Mesendoderm (in vitro differentiated cells): Measurements from ENCODE around the gene LRRC37A3.
A peak's percentile ranks its signal among the peaks of the same experiment; 100 is the strongest.
"Not testable (repeated sequence)": the region's sequence is repeated elsewhere in the genome, so short reads cannot be mapped to it uniquely, and the experiment has no call there.

ENCODE experiments used
- DNase-seq: peaks from one replicate; pipeline ENCODE4 v3.0.0; 2013
- H2AK5ac ChIP-seq: 2 replicates; pipeline ENCODE4 v1.6.1; 2013; ENCODE audit warnings: low read length, inconsistent platforms
- H2BK120ac ChIP-seq: 2 replicates; pipeline ENCODE4 v1.6.1; 2013; ENCODE audit warnings: low read depth, mild to moderate bottlenecking, low read length, moderate library complexity, mixed read lengths
- H2BK15ac ChIP-seq: replicated peaks from 2 replicates; pipeline ENCODE4 v1.6.1; 2013; ENCODE audit warnings: low read depth, mild to moderate bottlenecking, moderate library complexity
- H2BK5ac ChIP-seq: 2 replicates; pipeline ENCODE4 v1.6.1; 2013; ENCODE audit warnings: low read length, inconsistent platforms
- H3K18ac ChIP-seq: 2 replicates; pipeline ENCODE4 v1.6.1; 2013; ENCODE audit warnings: mild to moderate bottlenecking, low read length, mixed read lengths
- H3K23ac ChIP-seq: one replicate; pipeline ENCODE4 v1.6.1; 2013; ENCODE audit warnings: low read length
- H3K27ac ChIP-seq: 2 replicates; pipeline ENCODE4 v1.5.1; 2013; ENCODE audit warnings: low read depth, mild to moderate bottlenecking, inconsistent platforms, low read length, moderate library complexity
- H3K27me3 ChIP-seq: 2 replicates; pipeline ENCODE4 v1.6.1; 2013; ENCODE audit warnings: low read length, control low read depth, mild to moderate bottlenecking, inconsistent platforms; ENCODE audit not compliant: insufficient read depth, poor library complexity
- H3K36me3 ChIP-seq: 2 replicates; pipeline ENCODE4 v1.6.1; 2013; ENCODE audit warnings: low read length, inconsistent platforms; ENCODE audit not compliant: control insufficient read depth, insufficient read depth
- H3K4ac ChIP-seq: one replicate; pipeline ENCODE4 v1.6.1; 2013; ENCODE audit warnings: low read depth, mild to moderate bottlenecking, low read length, moderate library complexity
- H3K4me1 ChIP-seq: 2 replicates; pipeline ENCODE4 v1.6.1; 2013; ENCODE audit warnings: low read depth, low read length, inconsistent platforms; ENCODE audit not compliant: control insufficient read depth
- H3K4me2 ChIP-seq: 2 replicates; pipeline ENCODE4 v1.6.1; 2013; ENCODE audit warnings: low read length
- H3K4me3 ChIP-seq: 2 replicates; pipeline ENCODE4 v1.5.1; 2013; ENCODE audit warnings: mild to moderate bottlenecking, low read length
- H3K56ac ChIP-seq: one replicate; pipeline ENCODE4 v1.6.1; 2013; ENCODE audit warnings: low read length
- H3K79me1 ChIP-seq: 2 replicates; pipeline ENCODE4 v1.6.1; 2013; ENCODE audit warnings: low read length, inconsistent platforms
- H3K79me2 ChIP-seq: 2 replicates; pipeline ENCODE4 v1.6.1; 2013; ENCODE audit warnings: mild to moderate bottlenecking, low read length; ENCODE audit not compliant: control insufficient read depth, insufficient read depth
- H3K9ac ChIP-seq: 2 replicates; pipeline ENCODE4 v1.6.1; 2013; ENCODE audit warnings: low read length, inconsistent platforms
- H4K5ac ChIP-seq: one replicate; pipeline ENCODE4 v1.6.1; 2013; ENCODE audit warnings: low read length
- H4K8ac ChIP-seq: one replicate; pipeline ENCODE4 v1.6.1; 2013; ENCODE audit warnings: low read depth, mild to moderate bottlenecking, control low read depth, low read length, moderate library complexity
- WGBS: extraction: QIAGEN DNeasy Blood & Tissue Kit; methylation state at CpG from one replicate; pipeline ENCODE4 v1.1.7; 2013; ENCODE audit warnings: low lambda C conversion rate, missing lambda C conversion rate; ENCODE audit not compliant: insufficient coverage; ENCODE audit errors: extremely low coverage; 5-methylcytosine and 5-hydroxymethylcytosine counted together

LRRC37A3 gene

DNA sequence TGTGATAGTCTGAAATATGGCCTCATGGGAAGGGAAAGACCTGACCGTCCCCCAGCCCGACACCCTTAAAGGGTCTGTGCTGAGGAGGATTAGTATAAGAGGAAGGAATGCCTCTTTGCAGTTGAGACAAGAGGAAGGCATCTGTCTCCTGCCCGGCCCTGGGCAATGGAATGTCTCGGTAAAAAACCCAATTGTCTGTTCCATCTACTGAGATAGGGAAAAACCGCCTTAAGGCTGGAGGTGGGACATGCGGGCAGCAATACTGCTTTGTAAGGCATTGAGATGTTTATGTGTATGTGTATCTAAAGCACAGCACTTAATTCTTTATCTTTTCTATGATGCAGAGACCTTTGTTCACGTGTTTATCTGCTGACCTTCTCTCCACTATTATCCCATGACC lies 11.1 kb upstream of the LRRC37A3 start:
- not testable (repeated sequence) for H3K79me2 ChIP-seq, H2BK120ac ChIP-seq, H3K4me2 ChIP-seq, H3K27ac ChIP-seq, H3K4ac ChIP-seq, H2AK5ac ChIP-seq, H3K4me3 ChIP-seq, H3K18ac ChIP-seq, H3K56ac ChIP-seq, H4K5ac ChIP-seq, H3K27me3 ChIP-seq, H2BK5ac ChIP-seq, H3K36me3 ChIP-seq, H3K23ac ChIP-seq, H4K8ac ChIP-seq, H3K79me1 ChIP-seq, H3K9ac ChIP-seq, H2BK15ac ChIP-seq, H3K4me1 ChIP-seq
- DNase-seq, result peak; percentile 59
- no CpG with 5 or more reads among the region's 7 CpGs for WGBS

DNA sequence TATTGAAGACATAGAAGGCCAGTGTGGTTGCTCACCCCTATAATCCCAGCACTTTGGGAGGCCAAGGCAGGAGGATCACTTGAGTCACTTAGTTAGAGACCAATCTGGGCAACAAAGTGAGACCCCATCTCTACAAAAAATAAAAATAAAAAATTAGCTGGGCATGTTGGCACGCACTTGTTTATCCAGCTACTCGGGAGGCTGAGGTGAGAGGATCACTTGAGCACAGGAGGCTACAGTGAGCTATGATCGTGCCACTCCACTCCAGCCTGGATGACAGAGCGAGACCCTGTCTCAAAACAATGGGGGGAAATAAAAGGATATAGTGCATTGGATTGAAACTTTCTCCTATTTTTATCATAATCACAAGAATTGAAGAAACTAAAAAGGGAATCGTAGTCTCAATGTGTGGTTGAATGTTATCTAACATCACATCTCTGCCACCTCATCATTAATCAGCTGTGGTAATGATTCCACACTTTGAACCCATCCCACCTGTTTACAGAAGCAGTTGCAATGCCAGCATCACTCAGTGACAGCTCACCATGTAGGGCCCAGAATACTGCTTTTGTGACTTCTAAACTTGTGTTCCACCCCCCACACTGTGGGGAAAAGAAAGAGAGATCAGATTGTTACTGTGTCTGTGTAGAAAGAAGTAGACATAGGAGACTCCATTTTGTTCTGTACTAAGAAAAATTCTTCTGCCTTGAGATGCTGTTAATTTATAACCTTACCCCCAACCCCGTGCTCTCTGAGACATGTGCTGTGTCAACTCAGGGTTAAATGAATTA lies 10.3 kb upstream of the LRRC37A3 start:
- H3K4ac ChIP-seq, H3K23ac ChIP-seq, H4K5ac ChIP-seq, H3K4me1 ChIP-seq, H3K27ac ChIP-seq, H2BK5ac ChIP-seq, H3K79me2 ChIP-seq, H3K79me1 ChIP-seq, H3K4me2 ChIP-seq, H4K8ac ChIP-seq, H2BK120ac ChIP-seq, H3K4me3 ChIP-seq, H3K27me3 ChIP-seq, H3K9ac ChIP-seq, H2AK5ac ChIP-seq, H3K56ac ChIP-seq, H2BK15ac ChIP-seq, H3K18ac ChIP-seq, H3K36me3 ChIP-seq: not testable (repeated sequence)
- no CpG with 5 or more reads among the region's 6 CpGs for WGBS
- peak; percentile 2 for DNase-seq

DNA sequence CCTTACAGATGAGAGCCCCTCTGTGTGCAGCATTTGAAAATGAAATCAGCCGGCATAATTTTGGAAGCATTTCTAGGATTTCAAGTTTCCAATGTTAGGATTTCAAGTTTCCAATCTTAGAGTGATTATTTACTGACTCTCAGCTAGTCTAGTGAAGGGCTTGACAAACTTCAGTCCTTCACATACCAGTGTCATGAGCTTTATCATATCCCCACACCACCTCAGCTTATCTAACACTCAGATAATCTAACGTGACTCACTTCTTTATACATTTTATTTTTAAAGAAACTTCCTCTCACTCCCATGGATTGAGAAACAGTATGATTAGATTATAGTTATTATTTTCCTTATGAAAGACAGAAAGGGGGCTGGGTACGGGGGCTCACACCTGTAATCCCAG lies 9.4 kb upstream of the LRRC37A3 start:
- not testable (repeated sequence) for DNase-seq, H3K4me1 ChIP-seq, H3K4me2 ChIP-seq, H3K4ac ChIP-seq, H4K5ac ChIP-seq, H3K9ac ChIP-seq, H3K36me3 ChIP-seq, H2BK120ac ChIP-seq, H3K79me2 ChIP-seq, H4K8ac ChIP-seq, H3K27ac ChIP-seq, H3K79me1 ChIP-seq, H3K23ac ChIP-seq, H3K56ac ChIP-seq, H2AK5ac ChIP-seq, H2BK5ac ChIP-seq, H3K27me3 ChIP-seq, H3K18ac ChIP-seq, H3K4me3 ChIP-seq, H2BK15ac ChIP-seq
- WGBS, result no CpG with 5 or more reads among the region's 3 CpGs

DNA sequence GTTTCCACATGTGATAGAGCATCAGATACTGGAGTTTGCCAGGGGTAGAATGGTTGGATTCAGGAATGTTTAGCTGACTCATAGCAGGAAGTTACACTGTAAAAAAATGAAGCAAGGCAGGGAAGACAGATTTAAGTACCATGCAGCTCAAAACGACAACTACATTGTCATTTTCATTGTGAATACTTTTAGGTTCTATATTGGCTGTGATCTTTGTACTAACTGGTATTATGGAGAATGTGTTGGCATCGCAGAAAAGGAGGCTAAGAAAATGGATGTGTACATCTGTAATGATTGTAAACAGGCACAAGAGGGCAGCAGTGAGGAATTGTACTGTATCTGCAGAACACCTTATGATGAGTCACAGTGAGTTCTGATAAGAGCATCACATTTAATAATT lies 8.2 kb upstream of the LRRC37A3 start:
- not testable (repeated sequence) for H3K4me1 ChIP-seq, H2AK5ac ChIP-seq, H4K5ac ChIP-seq, H3K56ac ChIP-seq, H3K27me3 ChIP-seq, H3K79me1 ChIP-seq, H3K4me3 ChIP-seq, H3K36me3 ChIP-seq, H2BK120ac ChIP-seq, H4K8ac ChIP-seq, H3K79me2 ChIP-seq, H2BK5ac ChIP-seq, H2BK15ac ChIP-seq, H3K18ac ChIP-seq, H3K4me2 ChIP-seq, H3K9ac ChIP-seq, H3K23ac ChIP-seq, H3K27ac ChIP-seq, H3K4ac ChIP-seq
- no CpG with 5 or more reads among the region's 2 CpGs for whole genome bisulfite sequencing
- peak; percentile 52 for DNase-seq

DNA sequence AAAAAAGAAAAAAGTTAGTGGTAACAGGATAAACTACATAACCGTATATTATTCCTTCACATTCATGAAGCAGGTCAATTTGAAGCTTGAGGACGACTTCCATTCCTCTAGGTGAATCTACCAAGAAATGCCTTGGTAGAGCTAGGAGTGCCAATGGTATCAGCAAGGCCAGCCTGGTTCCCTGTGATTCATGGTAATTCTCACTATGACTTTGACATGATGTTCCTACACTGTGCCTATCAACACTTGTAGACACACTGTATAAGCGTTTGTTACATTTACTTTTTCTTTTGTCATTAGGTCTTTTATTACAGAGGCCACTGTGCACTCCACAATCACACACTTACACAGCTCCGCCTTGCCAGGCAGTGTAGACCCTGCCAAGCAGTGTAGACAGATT lies 7.2 kb upstream of the LRRC37A3 start:
- not testable (repeated sequence) for H3K4me1 ChIP-seq, H2BK120ac ChIP-seq, H2BK15ac ChIP-seq, H3K4ac ChIP-seq, H3K9ac ChIP-seq, H3K36me3 ChIP-seq, H3K27ac ChIP-seq, H3K4me2 ChIP-seq, H2AK5ac ChIP-seq, H4K8ac ChIP-seq, H3K27me3 ChIP-seq, H3K79me1 ChIP-seq, H3K23ac ChIP-seq, H3K18ac ChIP-seq, H3K4me3 ChIP-seq, H4K5ac ChIP-seq, H2BK5ac ChIP-seq, DNase-seq, H3K79me2 ChIP-seq, H3K56ac ChIP-seq
- WGBS, result no CpG with 5 or more reads among the region's 4 CpGs

DNA sequence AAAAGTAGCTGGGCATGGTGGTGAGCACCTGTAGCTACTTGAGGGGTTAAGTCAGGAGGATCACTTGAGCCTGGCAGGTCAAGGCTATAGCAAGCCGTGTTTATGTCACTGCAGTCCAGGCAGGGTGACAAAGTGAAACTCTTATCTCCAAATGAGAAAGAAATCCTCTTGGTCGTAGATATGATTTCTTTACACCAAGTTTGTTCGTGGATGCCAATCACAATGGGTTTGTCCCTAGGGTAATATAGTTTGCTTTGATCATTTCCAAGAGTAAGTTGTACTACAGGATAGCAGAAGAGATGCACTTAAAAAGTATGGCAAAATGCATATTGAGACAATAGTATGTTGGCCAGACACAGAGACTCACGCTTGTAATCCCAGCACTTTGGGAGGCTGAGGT lies 6.0 kb upstream of the LRRC37A3 start:
- not testable (repeated sequence) for DNase-seq

More for the DNA sequence above, 6.0 kb upstream of the LRRC37A3 start:
- H3K4me1 ChIP-seq, H2BK5ac ChIP-seq, H2BK15ac ChIP-seq, H2AK5ac ChIP-seq, H3K79me2 ChIP-seq, H3K56ac ChIP-seq, H3K4me2 ChIP-seq, H3K23ac ChIP-seq, H3K36me3 ChIP-seq, H3K18ac ChIP-seq, H3K4me3 ChIP-seq, H3K9ac ChIP-seq, H4K8ac ChIP-seq, H3K79me1 ChIP-seq, H3K4ac ChIP-seq, H3K27ac ChIP-seq, H2BK120ac ChIP-seq, H3K27me3 ChIP-seq, H4K5ac ChIP-seq: not testable (repeated sequence)
- no CpG with 5 or more reads among the region's 4 CpGs for WGBS
